NCI-H524 treated with DMSO at 0.1 percent for 48 hours (cell line): ENCODE data around the gene UBAP2.
"Not testable (repeated sequence)": the region's sequence is repeated elsewhere in the genome, so short reads cannot be mapped to it uniquely, and the experiment has no call there.

Experiments
- DNase-seq: peaks from one replicate; lab custom pipeline; 2025; lab: John Stamatoyannopoulos, UW

Gene UBAP2

GRCh38 chr9:34049630-34050384, 1.1 kb upstream of the UBAP2 start:
- DNase-seq: peak; percentile 86

GRCh38 chr9:34047864-34048726, 592 bp downstream of the UBAP2 start:
- DNase-seq: no peak

GRCh38 chr9:34046784-34047379, 1.8 kb downstream of the UBAP2 start:
- no peak for DNase-seq

GRCh38 chr9:34045903-34046302, 2.8 kb downstream of the UBAP2 start:
- DNase-seq: no peak

- DNase-seq: not testable (repeated sequence)
Observed at GRCh38 chr9:34042074-34042473, 6.6 kb downstream of the UBAP2 start.

GRCh38 chr9:34038851-34039250, 9.8 kb downstream of the UBAP2 start:
- DNase-seq: not testable (repeated sequence)

GRCh38 chr9:34037626-34038025, 11.1 kb downstream of the UBAP2 start:
- no peak for DNase-seq

GRCh38 chr9:34036625-34037024, 12.1 kb downstream of the UBAP2 start:
- no peak for DNase-seq

GRCh38 chr9:34035656-34036055, 13.0 kb downstream of the UBAP2 start:
- no peak for DNase-seq

- DNase-seq: no peak
Observed at GRCh38 chr9:34034698-34035065, 14.0 kb downstream of the UBAP2 start.

GRCh38 chr9:34032631-34033030, 16.1 kb downstream of the UBAP2 start:
- no peak for DNase-seq

- DNase-seq: no peak
Observed at GRCh38 chr9:34027845-34028574, 20.7 kb downstream of the UBAP2 start.

- no peak for DNase-seq
Observed at GRCh38 chr9:34025811-34026210, 22.9 kb downstream of the UBAP2 start.

- DNase-seq: no peak
Observed at GRCh38 chr9:34025062-34025461, 23.6 kb downstream of the UBAP2 start.

- DNase-seq: not testable (repeated sequence)
Observed at GRCh38 chr9:34024476-34024875, 24.2 kb downstream of the UBAP2 start.

- DNase-seq: no peak
Observed at GRCh38 chr9:34016149-34016548, 32.5 kb downstream of the UBAP2 start.

GRCh38 chr9:34010979-34011378, 37.7 kb downstream of the UBAP2 start:
- DNase-seq: no peak

- no peak for DNase-seq
Observed at GRCh38 chr9:34001951-34002350, 46.7 kb downstream of the UBAP2 start.

GRCh38 chr9:34001298-34001697, 47.4 kb downstream of the UBAP2 start:
- DNase-seq: no peak

GRCh38 chr9:33995449-33995848, 53.2 kb downstream of the UBAP2 start:
- DNase-seq: no peak

- DNase-seq: no peak
Observed at GRCh38 chr9:33993104-33993503, 55.6 kb downstream of the UBAP2 start.

- no peak for DNase-seq
Observed at GRCh38 chr9:33992632-33993031, 56.1 kb downstream of the UBAP2 start.
